SHP77 (cell line): ENCODE results near the gene PSMG4.

ENCODE experiments used
- DNase-seq, 2 experiments: peaks; one replicate each; lab custom pipeline; 2025; lab: John Stamatoyannopoulos, UW

PSMG4 gene, protein sequence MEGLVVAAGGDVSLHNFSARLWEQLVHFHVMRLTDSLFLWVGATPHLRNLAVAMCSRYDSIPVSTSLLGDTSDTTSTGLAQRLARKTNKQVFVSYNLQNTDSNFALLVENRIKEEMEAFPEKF

DNA sequence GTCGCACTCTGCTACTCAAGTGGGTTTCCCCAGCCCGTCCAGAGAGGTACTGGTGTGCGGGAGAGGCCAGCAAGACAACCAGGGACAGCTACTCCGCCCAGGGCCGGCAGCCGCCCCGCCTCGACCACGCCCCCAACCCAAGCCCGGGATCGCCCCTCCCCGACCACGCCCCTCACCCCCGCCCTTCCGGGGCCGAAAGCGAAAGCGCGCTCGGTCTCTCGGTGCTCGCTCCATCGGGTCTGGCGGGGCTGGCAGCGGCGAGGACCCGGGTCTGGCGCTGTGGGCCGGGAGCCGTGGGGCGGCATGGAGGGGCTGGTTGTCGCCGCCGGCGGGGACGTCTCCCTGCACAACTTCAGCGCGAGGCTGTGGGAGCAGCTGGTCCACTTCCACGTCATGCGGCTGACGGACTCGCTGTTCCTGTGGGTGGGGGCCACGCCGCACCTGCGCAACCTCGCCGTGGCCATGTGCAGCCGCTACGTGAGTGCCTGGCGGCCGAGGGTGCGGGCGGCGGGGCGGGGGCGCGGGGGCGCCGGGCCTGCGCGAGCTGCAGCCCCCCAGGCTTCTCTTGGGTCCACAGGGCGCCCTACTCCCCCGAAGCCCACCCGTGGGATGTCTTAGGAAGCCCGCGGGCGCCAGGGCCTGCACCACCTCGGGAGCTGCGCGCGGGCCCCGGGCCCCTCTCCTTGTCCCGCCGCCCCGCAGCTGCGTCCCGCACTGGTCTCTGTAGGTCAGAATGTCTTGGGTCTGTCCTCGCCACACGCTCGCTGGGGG, at the start of gene PSMG4:
TSS of gene PSMG4 (plus strand) at position 228 of the 771 bp plus-strand sequence. CDS start at position 304, 76 bp downstream.
- DNase-seq: peak; percentile 76 to 79

DNA sequence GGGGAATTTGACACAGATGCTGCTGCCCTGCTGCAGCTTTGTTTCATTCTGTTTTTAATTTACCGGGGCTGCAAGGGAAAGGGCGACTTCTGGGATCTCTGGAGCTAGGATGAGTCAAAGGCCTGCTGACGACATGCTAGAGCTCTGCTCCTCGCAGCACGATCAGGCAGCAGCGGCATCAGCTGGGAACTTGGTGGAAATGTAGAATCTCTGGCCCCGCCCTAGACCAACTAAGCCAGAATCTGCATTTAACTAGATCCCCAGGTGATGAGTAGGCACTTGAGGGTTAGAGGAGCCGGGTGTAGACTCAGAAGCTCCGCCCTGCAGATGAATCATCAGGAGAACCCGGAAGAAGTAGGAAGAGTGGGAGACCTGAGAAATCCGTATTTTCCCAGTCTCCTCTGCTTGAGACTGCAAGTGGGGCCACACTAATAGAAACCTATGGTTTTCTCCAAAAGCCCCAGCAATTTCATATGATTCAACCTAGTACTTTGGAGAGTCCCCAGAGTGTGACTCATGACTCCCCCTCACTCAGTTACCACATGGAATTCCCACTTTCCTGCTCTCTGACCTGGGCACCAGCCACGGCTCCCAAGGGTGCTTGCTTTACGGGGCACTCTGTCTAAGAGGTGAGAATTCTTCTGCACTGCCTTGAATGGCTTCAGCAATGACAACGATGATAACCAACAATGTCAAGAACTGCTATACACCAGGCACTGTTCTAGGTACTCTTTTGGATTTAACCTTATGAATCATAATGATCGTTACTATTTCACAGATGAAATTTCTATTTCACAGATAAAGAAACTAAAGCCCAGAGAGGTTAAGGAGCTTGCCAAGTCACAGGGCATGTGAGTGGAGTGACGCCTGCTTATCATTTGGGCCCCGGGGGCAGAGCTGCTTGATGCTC, 49.4 kb upstream of the PSMG4 start:
- DNase-seq: peak; percentile 94 to 96

GRCh38 chr6:3210024-3210610, 48.6 kb upstream of the PSMG4 start:
- DNase-seq: no peak

- no peak for DNase-seq
Measured at GRCh38 chr6:3211681-3212080, 47.1 kb upstream of the PSMG4 start.

GRCh38 chr6:3212261-3212660, 46.5 kb upstream of the PSMG4 start:
- no peak for DNase-seq

- DNase-seq: no peak
Measured at GRCh38 chr6:3213334-3213695, 45.4 kb upstream of the PSMG4 start.

- DNase-seq: no peak
Measured at GRCh38 chr6:3214898-3215297, 43.8 kb upstream of the PSMG4 start.

DNA sequence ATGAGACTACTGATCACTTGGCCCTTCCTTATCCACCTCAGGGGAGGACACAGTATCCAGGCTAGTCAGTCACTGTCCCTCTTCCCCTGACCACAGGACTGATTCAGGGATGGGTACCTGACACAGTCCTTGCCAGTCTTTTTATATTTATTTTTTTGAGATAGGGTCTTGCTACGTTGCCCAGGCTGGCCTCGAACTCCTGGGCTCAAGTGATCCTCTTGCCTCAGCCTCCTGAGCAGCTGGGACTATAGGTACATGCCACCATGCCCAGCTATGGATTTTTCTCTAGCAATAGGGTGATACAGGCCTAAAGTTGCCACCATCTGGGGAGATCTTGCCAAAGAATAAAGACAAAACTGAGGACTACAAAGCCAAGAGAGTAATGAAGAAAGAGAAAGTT, 41.5 kb upstream of the PSMG4 start:
- no peak for DNase-seq

DNA sequence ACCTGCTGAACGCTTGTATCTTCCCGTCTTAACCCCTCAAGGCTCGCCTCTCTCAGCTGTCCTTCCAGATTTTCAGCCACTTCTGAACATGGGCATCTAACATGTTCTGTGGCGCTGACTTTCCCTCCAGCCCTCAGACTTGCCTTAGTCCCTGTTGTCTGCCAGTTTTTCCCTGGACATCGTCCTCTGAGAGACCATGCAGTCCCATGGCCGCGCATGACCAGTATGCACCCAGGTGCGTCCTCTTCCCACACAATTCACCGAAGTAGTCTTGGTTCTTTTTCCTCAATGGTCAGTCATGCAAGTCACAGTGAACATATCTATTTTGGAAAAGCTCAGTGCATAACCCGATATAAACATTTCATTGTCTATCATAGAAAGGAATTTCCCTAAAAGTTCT, 40.5 kb upstream of the PSMG4 start:
- DNase-seq: no peak

DNA sequence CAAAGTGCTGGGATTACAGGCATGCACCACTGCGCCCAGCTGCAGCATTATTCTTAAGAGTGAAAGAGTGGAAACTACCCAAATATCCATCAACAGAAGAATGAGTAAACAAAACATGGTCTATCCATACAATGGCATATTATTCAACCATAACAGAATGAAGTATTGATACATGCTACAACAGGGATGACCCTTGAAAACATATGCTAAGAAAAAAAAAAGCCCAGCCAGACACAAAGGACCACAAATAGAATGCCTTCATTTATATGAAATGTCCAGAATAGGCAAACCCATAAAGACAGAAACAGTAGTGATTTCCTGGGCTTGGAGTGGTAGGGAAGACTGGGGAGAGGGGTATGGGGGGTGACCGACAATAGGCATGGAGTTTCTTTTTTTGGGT, 38.4 kb upstream of the PSMG4 start:
- no peak for DNase-seq

GRCh38 chr6:3221578-3221977, 37.2 kb upstream of the PSMG4 start:
- DNase-seq: no peak

GRCh38 chr6:3222506-3223038, 36.2 kb upstream of the PSMG4 start:
- DNase-seq: peak; percentile 75 to 79

- DNase-seq: no peak
Measured at GRCh38 chr6:3226042-3226441, 32.7 kb upstream of the PSMG4 start.

GRCh38 chr6:3226481-3227362, 32.0 kb upstream of the PSMG4 start:
- DNase-seq: peak; percentile 28 to 32

DNA sequence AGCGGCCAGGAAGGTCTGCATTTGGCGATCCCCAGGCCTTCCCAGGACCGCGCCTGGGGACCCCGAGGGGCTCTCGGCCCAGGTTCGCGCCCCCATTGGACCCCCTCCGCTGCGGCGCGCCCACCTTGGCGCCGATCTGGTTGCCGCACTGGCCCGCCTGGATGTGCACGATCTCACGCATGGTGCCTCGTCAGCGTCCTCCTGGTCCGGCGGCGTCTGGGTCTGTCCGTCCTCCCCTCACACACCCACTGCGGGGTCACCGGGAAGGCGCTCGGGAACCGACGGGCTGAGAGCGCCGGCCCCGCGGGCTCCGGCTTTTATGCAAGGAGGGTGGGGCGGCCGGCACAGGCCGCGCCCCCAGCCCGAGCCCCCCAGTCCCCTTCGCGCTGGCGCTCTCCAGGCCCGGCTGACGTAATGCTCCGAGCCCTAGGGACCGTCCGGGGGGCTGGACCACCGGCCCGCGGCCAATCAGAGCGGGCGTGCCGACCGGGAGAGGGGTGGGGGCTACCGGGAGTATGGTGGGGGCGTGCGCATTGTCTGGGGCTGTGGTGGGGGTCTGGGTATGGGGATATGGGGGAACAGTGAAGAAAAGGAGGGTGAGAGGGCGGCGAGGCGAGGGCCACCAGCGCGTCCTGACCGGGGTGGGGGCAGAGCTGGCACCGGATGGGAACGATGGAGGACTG, 31.2 kb upstream of the PSMG4 start, which contains the start of gene TUBB2B:
TSS of gene TUBB2B (minus strand) at position 291 of the 683 bp plus-strand sequence. CDS start at position 181, 110 bp downstream.
- peak; percentile 88 to 93 for DNase-seq

DNA sequence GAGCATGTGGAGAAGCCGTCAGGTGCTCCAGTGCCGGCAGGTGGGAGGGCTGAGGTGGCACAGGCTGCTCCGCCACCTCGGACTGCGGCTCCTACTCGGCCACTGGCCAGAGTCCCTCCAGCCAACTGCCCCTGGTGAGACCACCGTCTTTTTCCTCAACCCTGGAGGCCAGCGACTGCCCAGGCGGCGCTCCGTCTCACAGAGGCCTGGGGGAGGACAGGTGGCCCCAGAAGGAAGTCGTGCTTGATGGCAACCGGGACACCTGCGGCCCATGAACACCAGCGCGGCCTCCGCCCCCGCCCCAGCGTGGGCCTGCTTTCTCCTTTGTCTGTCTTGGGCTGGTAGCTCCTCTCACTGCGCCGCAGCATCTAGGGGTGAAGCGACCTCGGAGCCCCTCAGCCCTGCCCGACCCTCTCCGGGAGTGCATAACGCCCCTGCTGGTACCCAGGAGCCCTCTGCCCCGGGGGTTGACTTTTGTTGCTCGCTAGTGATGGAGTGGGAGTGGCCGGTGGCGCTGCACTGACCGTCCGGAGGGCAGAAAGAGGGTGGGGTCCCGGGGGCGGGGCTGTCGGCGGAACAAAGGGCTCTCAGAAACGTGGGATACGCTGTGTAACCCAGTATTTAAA, 30.6 kb upstream of the PSMG4 start:
- peak; percentile 85 to 87 for DNase-seq

DNA sequence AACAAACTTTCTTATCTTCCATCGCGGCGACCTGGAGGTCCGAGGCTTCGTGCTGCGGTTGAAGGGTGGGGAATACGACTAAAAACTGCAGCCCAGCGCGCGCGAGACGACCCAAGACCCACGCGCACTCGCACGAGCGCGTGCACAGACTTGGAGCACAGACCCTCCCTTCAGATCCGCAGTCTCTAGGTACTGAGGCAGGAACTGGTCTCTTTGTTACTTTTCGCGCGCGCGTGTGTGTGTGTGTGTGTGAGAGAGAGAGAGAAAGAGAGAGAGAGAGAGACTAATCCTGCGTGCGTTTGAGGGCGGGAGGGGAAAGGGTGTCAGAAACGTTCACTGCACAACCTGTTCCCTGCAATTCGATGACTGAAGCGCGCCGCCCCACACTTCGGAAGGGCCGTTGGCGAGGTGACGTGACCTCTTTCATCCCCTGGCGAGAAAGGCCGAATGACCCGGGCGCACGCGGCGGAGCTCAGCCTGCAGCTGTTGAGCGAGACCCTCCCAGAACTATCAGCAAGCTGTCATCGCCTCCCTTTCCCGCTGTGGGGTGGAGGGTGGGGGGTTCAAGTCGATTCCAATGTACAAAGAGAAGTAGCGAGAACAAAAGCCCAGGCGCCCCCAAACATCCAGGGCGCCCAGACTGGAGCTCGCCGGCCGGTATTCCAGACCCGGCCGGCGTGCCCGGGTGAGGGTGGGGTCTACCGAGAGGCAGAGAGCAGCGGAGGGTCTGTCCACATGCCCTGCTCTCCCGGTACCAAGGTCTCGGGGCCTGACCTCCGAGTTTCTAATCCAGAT, 29.8 kb upstream of the PSMG4 start:
- peak; percentile 70 to 83 for DNase-seq

DNA sequence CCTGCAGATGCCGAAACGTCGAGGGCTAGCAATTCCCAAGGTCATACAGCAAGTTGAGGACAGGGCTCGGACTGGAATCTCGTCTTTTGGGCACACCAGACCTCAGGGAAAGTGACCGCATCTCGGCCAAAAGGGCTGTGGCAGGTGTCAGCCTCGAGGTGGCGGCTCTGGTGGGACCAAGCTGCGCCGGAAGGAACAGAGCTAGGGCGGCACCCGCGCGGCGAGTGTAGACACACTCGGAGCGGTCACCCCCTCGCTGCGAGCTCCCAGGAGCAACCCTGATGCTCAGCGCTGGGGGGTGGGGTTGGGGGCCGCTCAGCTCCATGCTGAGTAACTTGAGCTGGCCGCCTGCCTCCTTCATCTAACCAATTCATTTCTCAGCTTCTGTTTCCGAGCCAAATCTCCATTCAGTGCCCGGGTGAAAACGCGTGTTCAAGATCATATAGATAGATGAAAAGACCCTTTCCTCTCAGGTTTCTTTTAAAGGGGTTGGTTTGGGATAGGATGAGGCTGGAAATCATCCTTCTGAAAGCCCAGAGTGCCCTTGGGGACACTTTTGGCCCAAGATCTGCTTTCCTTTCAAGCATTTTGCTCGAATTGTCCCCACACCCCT, 29.1 kb upstream of the PSMG4 start:
- peak; percentile 63 to 86 for DNase-seq
